ENCODE results near the gene OTUD5. TPM values are rescaled to one million over a fixed set of nuclear protein-coding genes. Genes with fewer than 3 reads are reported as not detected.
A peak's percentile ranks its signal among the peaks of the same experiment; 100 is the strongest.

Gene OTUD5
- total RNA-seq, 1 donor from 2014 or later: 38.6 TPM

DNA sequence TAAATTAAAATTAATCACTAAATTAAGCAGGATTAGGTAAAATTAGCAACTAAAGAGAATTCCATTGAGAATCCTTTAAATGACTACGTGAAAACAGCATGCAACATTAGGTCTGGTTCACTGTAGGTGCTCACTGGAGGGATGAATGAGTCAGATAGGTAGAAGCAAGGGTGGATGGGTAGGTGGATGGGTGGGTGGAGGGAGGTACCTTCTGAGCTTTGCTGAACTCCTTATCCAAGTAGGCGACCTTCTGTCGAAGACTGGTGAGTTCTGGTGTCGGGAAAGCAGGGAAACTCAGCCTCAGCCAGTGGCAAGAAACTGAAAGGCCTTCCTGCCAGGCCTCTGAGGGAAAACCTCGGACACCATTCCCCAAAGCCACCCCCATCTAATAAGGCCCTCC is 41.6 kb upstream of the OTUD5 start:
- Mint-ChIP-seq H3K27me3 (ENCODE audit: low read depth) (no peaks in the 10 kb centered on the region), H3K27ac (ENCODE audit: unreplicated experiment) (no peak overlapping the region), H3K4me1 (peaks cover 23% of the 10 kb centered on the region), H3K36me3 (ENCODE audit: low read depth) (peaks cover 14% of the 10 kb centered on the region), H3K9me3 (peaks cover 5% of the 10 kb centered on the region), H3K4me3 (peak overlapping the region; percentile 51)
- DNase-seq (ENCODE audit: low read depth, low spot score): no peak
- TF ChIP-seq, protein P1, sequence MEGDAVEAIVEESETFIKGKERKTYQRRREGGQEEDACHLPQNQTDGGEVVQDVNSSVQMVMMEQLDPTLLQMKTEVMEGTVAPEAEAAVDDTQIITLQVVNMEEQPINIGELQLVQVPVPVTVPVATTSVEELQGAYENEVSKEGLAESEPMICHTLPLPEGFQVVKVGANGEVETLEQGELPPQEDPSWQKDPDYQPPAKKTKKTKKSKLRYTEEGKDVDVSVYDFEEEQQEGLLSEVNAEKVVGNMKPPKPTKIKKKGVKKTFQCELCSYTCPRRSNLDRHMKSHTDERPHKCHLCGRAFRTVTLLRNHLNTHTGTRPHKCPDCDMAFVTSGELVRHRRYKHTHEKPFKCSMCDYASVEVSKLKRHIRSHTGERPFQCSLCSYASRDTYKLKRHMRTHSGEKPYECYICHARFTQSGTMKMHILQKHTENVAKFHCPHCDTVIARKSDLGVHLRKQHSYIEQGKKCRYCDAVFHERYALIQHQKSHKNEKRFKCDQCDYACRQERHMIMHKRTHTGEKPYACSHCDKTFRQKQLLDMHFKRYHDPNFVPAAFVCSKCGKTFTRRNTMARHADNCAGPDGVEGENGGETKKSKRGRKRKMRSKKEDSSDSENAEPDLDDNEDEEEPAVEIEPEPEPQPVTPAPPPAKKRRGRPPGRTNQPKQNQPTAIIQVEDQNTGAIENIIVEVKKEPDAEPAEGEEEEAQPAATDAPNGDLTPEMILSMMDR (conservative IDR thresholded peaks at IDR 0.05): no peak

DNA sequence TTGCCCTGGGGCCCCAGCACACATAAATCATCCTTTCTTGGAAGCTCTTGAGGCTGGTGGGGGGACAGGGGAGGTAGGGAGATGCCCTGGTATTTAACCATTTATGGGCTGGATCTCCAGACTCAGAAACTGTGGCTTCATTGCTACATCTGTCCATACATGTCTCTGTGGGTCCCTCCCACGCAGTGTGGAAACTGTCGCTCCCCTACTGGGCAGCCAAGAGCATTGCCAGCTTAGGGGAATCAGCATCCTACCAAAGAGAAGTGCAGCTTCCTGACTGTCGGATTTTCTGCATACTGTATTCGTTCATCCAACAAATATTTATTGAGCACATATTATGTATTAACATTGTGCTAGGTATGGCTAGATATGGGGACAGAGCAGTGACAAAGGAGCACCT is 41.0 kb upstream of the OTUD5 start:
- Mint-ChIP-seq H3K36me3 (ENCODE audit: low read depth) (peaks cover 14% of the 10 kb centered on the region), H3K9me3 (peaks cover 3% of the 10 kb centered on the region), H3K4me3 (peak overlapping the region; percentile 51), H3K27ac (ENCODE audit: unreplicated experiment) (no peak overlapping the region), H3K27me3 (ENCODE audit: low read depth) (no peaks in the 10 kb centered on the region), H3K4me1 (peaks cover 23% of the 10 kb centered on the region)
- TF ChIP-seq, protein P1 (conservative IDR thresholded peaks at IDR 0.05): no peak
- no peak for DNase-seq (ENCODE audit: low read depth, low spot score)

DNA sequence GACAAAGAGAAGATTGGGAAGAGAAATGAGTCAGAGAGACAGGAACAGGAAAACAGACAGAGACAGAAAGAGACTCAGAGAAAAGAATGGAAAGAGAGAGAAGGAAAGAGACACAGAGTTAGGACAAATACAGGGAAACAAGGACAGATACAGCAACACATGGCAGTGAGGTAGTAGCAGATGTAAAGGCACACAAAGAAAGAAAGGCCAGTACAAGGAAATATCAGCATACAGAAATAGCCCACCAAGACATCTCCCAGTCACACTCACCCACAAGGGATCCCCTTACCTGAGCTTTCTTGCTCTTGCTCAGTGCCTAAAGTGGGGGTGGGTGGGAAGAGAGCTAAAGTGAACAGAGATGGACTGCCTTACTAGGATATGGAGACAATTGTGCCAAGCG is 40.5 kb upstream of the OTUD5 start:
- Mint-ChIP-seq H3K27me3 (ENCODE audit: low read depth) (no peaks in the 10 kb centered on the region), H3K36me3 (ENCODE audit: low read depth) (peaks cover 14% of the 10 kb centered on the region), H3K27ac (ENCODE audit: unreplicated experiment) (peak overlapping the region; percentile 5), H3K9me3 (peaks cover 3% of the 10 kb centered on the region), H3K4me1 (peaks cover 23% of the 10 kb centered on the region), H3K4me3 (peak overlapping the region; percentile 20)
- TF ChIP-seq, protein P1 (conservative IDR thresholded peaks at IDR 0.05): no peak
- no peak for DNase-seq (ENCODE audit: low read depth, low spot score)

DNA sequence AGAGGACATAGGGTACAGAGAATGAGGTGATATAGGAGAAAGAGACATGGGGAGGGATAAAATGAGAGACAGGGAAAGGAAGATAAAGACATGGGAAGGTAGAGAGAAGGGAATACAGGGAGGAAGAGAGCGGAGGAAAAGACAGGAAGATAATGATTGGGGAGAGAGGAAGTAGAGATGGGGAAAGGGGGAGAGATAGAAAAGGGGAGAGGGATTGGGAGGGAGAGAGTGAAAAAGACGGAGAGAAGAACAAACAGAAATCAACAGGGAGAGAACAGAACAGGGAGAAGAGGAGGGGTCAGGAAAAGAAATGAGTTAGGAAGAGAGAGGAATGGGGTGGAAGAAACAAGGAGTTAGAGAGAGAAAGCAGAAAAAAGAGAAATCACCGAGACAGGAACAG is 40.0 kb upstream of the OTUD5 start:
- Mint-ChIP-seq H3K27ac (ENCODE audit: unreplicated experiment) (no peak overlapping the region), H3K27me3 (ENCODE audit: low read depth) (no peaks in the 10 kb centered on the region), H3K4me3 (peak overlapping the region; percentile 20), H3K4me1 (peaks cover 21% of the 10 kb centered on the region), H3K9me3 (peaks cover 3% of the 10 kb centered on the region), H3K36me3 (ENCODE audit: low read depth) (peaks cover 16% of the 10 kb centered on the region)
- TF ChIP-seq, protein P1 (conservative IDR thresholded peaks at IDR 0.05): no peak
- DNase-seq (ENCODE audit: low read depth, low spot score): no peak

DNA sequence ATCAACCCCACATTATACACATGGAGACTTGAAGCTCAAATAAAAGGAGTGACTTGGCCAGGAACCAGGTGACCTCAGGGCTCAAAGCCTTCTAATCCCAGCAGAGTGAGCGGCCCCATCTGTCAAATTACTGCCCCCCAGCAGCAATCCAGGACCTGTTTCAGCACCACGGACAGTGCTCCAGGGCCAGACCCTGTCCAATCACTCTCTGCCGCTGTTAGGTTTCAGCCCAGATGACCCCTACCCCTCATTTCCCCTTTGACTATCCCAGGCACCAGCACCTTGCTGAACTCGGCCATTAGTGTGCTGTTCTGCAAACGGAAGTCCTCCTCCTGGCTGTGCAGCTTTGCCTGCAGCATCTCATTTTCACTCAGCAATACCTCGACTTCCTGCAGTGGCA is 39.6 kb upstream of the OTUD5 start:
- peaks cover 17% of the 10 kb centered on the region for H3K36me3 Mint-ChIP-seq (ENCODE audit: low read depth)
- peaks cover 17% of the 10 kb centered on the region for H3K4me1 Mint-ChIP-seq
- no peaks in the 10 kb centered on the region for H3K27me3 Mint-ChIP-seq (ENCODE audit: low read depth)
- DNase-seq (ENCODE audit: low read depth, low spot score): no peak
- peaks cover 3% of the 10 kb centered on the region for H3K9me3 Mint-ChIP-seq
- peak overlapping the region; percentile 12 for H3K4me3 Mint-ChIP-seq
- TF ChIP-seq, protein P1 (conservative IDR thresholded peaks at IDR 0.05): no peak
- no peak overlapping the region for H3K27ac Mint-ChIP-seq (ENCODE audit: unreplicated experiment)

DNA sequence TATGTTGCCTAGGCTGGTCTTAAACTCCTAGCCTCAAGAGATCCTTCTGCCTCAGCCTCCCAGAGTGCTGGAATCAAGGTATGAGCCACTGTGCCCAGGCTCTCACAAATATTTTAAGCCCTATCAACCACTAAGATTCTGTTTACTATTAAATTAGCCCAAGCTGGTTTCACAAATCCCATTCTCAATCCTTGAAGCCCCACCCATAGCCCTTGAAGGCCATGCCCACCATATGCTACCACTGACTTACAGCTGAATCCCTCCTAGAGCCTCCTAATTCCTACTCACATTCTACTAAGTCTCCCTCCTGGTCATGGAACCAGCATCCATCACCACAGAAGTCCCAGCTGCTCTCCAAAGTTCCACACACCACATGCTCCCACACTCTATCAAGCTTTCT is 34.9 kb upstream of the OTUD5 start:
- H3K4me3 Mint-ChIP-seq: peak overlapping the region; percentile 21
- H3K27me3 Mint-ChIP-seq (ENCODE audit: low read depth): no peaks in the 10 kb centered on the region
- DNase-seq (ENCODE audit: low read depth, low spot score): no peak
- H3K36me3 Mint-ChIP-seq (ENCODE audit: low read depth): peaks cover 12% of the 10 kb centered on the region
- H3K9me3 Mint-ChIP-seq: no peaks in the 10 kb centered on the region
- TF ChIP-seq, protein P1 (conservative IDR thresholded peaks at IDR 0.05): no peak
- no peaks in the 10 kb centered on the region for H3K4me1 Mint-ChIP-seq
- H3K27ac Mint-ChIP-seq (ENCODE audit: unreplicated experiment): no peak overlapping the region
